Natural killer cell (primary cell): ENCODE measurements around the gene CARD19. TPM values are rescaled to one million over a fixed set of nuclear protein-coding genes. Genes with fewer than 3 reads are reported as not detected.
A peak's percentile ranks its signal among the peaks of the same experiment; 100 is the strongest.

Source experiments
- ATAC-seq, 3 donors: fragments of 150-1000 bp in 2 of 3; fragments of 200-7000 bp in 1 of 3; cut with Tn5 transposase; 1 replicate in 1 of 3; 2 replicates in 2 of 3; pipeline ENCODE4 v1.10.0; 2021; ENCODE audit warnings: mild to moderate bottlenecking in 2 of 3, moderate library complexity in 2 of 3
- DNase-seq, 2 donors: peaks; one replicate each; pipeline versions ENCODE4 v3.0.0 to v3.0.0-alpha.2; 2013 to 2021; ENCODE audit warnings: mixed read lengths in 1 of 2
- H3K27ac ChIP-seq: one replicate; pipeline ENCODE4 v1.5.1; 2013; ENCODE audit warnings: mild to moderate bottlenecking, low read length
- H3K27me3 ChIP-seq: one replicate; pipeline ENCODE4 v1.6.1; 2013; ENCODE audit warnings: low read length; ENCODE audit not compliant: control insufficient read depth, insufficient read depth
- H3K36me3 ChIP-seq: one replicate; pipeline ENCODE4 v1.6.1; 2013; ENCODE audit warnings: low read length; ENCODE audit not compliant: control insufficient read depth, insufficient read depth
- H3K4me1 ChIP-seq: one replicate; pipeline ENCODE4 v1.6.1; 2013; ENCODE audit warnings: low read length; ENCODE audit not compliant: control insufficient read depth, insufficient read depth
- H3K4me3 ChIP-seq: one replicate; pipeline ENCODE4 v1.5.1; 2013; ENCODE audit warnings: low read length
- H3K9me3 ChIP-seq: one replicate; pipeline ENCODE4 v1.6.1; 2013; ENCODE audit warnings: low read length; ENCODE audit not compliant: control insufficient read depth, insufficient read depth
- H3K27ac Mint-ChIP-seq, 2 donors: one replicate each; pipeline ENCODE4 v1.8.0; 2022; ENCODE audit warnings: mild to moderate bottlenecking in 2 of 2, mixed read lengths in 2 of 2, moderate library complexity in 1 of 2
- H3K27me3 Mint-ChIP-seq, 2 donors: one replicate each; pipeline ENCODE4 v1.8.0; 2022; ENCODE audit warnings: low read depth in 2 of 2, mixed read lengths in 2 of 2
- H3K36me3 Mint-ChIP-seq: one replicate; pipeline ENCODE4 v1.8.0; 2022; ENCODE audit warnings: mixed read lengths
- H3K4me1 Mint-ChIP-seq, 2 donors: one replicate each; pipeline ENCODE4 v1.8.0; 2022; ENCODE audit warnings: mixed read lengths in 2 of 2
- H3K4me3 Mint-ChIP-seq: one replicate; pipeline ENCODE4 v1.8.0; 2022; ENCODE audit warnings: mild to moderate bottlenecking, moderate library complexity, mixed read lengths
- H3K9me3 Mint-ChIP-seq, 2 donors: one replicate each; pipeline ENCODE4 v1.8.0; 2022; ENCODE audit warnings: mixed read lengths in 2 of 2
- WGBS: methylation state at CpG from one replicate; pipeline ENCODE4 v1.1.7; 2013; ENCODE audit warnings: missing lambda C conversion rate; ENCODE audit not compliant: insufficient coverage; 5-methylcytosine and 5-hydroxymethylcytosine counted together
- intact Hi-C: fragments of 100-400 bp; cut with micrococcal nuclease; formaldehyde crosslinking; loops from one replicate; pipeline ENCODE4 v1.14.2; 2022
- total RNA-seq, 4 donors: library from RNA; stranded (reverse); fragments of 120-200 nt in 1 of 4; gene quantifications; one replicate each; pipeline versions ENCODE4 v1.2.3 to v1.2.4, GENCODE V29; 2013 to 2022
- TF ChIP-seq, protein P1 (sequence below): fragments of 200-600 bp; IDR thresholded peaks from one replicate; pipeline ENCODE4 v1.8.0; 2022; ENCODE audit warnings: antibody characterized with exemption

Gene CARD19
- total RNA-seq, 3 donors from 2014 or later (not counting 1 experiment from before 2014, with no cell fraction given) = 30.7 to 49.1 (median 42.6) TPM

GRCh38 chr9:93123561-93124283, 27.7 kb downstream of the CARD19 start:
- peak overlapping the region; percentile 65 to 85 for H3K27ac Mint-ChIP-seq
- H3K4me3 ChIP-seq = no peak overlapping the region
- intact Hi-C loops = no loop called here
- H3K27me3 Mint-ChIP-seq = no peaks in the 10 kb centered on the region
- H3K27me3 ChIP-seq = no peaks in the 10 kb centered on the region
- no peak for ATAC-seq
- TF ChIP-seq, protein P1, sequence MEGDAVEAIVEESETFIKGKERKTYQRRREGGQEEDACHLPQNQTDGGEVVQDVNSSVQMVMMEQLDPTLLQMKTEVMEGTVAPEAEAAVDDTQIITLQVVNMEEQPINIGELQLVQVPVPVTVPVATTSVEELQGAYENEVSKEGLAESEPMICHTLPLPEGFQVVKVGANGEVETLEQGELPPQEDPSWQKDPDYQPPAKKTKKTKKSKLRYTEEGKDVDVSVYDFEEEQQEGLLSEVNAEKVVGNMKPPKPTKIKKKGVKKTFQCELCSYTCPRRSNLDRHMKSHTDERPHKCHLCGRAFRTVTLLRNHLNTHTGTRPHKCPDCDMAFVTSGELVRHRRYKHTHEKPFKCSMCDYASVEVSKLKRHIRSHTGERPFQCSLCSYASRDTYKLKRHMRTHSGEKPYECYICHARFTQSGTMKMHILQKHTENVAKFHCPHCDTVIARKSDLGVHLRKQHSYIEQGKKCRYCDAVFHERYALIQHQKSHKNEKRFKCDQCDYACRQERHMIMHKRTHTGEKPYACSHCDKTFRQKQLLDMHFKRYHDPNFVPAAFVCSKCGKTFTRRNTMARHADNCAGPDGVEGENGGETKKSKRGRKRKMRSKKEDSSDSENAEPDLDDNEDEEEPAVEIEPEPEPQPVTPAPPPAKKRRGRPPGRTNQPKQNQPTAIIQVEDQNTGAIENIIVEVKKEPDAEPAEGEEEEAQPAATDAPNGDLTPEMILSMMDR = no peak
- H3K36me3 Mint-ChIP-seq = no peaks in the 10 kb centered on the region
- peaks cover 90% of the 10 kb centered on the region for H3K4me1 ChIP-seq
- peak overlapping the region; percentile 39 for H3K27ac ChIP-seq
- 83% methylated on average over 14 of the region's 14 CpGs for WGBS
- H3K36me3 ChIP-seq = peaks cover 2% of the 10 kb centered on the region
- no peak for DNase-seq
- H3K9me3 Mint-ChIP-seq = no peaks in the 10 kb centered on the region
- no peaks in the 10 kb centered on the region for H3K9me3 ChIP-seq
- H3K4me3 Mint-ChIP-seq = peak overlapping the region; percentile 53
- peaks cover 32 to 56% of the 10 kb centered on the region in 2 donors for H3K4me1 Mint-ChIP-seq

- no peak overlapping the region for H3K27ac ChIP-seq
- peak overlapping the region; percentile 65 to 85 for H3K27ac Mint-ChIP-seq
- DNase-seq (no peak), ATAC-seq (no peak)
- H3K4me3 ChIP-seq = no peak overlapping the region
- H3K4me3 Mint-ChIP-seq = peak overlapping the region; percentile 25
- H3K9me3 Mint-ChIP-seq = no peaks in the 10 kb centered on the region
- peaks cover 27 to 46% of the 10 kb centered on the region in 2 donors for H3K4me1 Mint-ChIP-seq
- peaks cover 79% of the 10 kb centered on the region for H3K4me1 ChIP-seq
- 96% methylated on average over 16 of the region's 16 CpGs for WGBS
- no peaks in the 10 kb centered on the region for H3K9me3 ChIP-seq
- no peaks in the 10 kb centered on the region for H3K27me3 Mint-ChIP-seq
- no peaks in the 10 kb centered on the region for H3K36me3 Mint-ChIP-seq
- peaks cover 2% of the 10 kb centered on the region for H3K36me3 ChIP-seq
- intact Hi-C loops = no loop called here
- H3K27me3 ChIP-seq = no peaks in the 10 kb centered on the region
- TF ChIP-seq, protein P1 = no peak
Measured at GRCh38 chr9:93124793-93125192, 28.8 kb downstream of the CARD19 start.

DNA sequence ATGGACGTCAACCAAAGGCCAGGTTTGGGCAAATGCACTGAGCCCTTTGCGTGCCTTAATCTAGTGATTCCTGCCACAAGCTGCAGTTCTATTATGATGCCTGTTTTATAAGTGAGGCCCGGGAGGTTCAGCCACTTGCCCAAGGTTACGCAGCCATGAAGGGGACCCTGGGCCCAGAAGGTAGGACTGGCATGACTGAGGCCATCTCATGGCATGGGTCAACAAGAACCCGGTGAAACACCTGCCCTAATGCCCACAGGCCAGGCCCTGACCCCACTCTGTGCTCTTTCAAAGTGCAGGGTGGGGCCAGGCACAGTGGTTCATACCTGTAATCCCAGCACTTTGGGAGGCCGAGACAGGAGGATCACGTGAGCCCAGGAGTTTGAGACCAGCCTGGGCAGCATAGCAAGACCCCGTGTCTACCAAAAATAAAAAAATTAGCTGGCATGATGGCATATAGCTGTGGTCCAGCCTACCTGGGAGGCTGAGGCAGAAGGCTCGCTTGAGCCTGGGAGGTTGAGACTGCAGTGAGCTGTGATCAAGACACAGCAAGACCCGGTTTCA, 29.4 kb downstream of the CARD19 start:
- TF ChIP-seq, protein P1 = no peak
- Mint-ChIP-seq H3K27me3 (no peaks in the 10 kb centered on the region), H3K9me3 (no peaks in the 10 kb centered on the region), H3K27ac (peak overlapping the region; percentile 85 to 90), H3K4me1 (peaks cover 22 to 42% of the 10 kb centered on the region in 2 donors), H3K36me3 (no peaks in the 10 kb centered on the region), H3K4me3 (peak overlapping the region; percentile 78)
- peaks cover 73% of the 10 kb centered on the region for H3K4me1 ChIP-seq
- no peaks in the 10 kb centered on the region for H3K27me3 ChIP-seq
- intact Hi-C loops = no loop called here
- ATAC-seq = no peak
- H3K27ac ChIP-seq = peak overlapping the region; percentile 46
- 94% methylated on average over 10 of the region's 10 CpGs for WGBS
- peaks cover 2% of the 10 kb centered on the region for H3K36me3 ChIP-seq
- no peaks in the 10 kb centered on the region for H3K9me3 ChIP-seq
- no peak overlapping the region for H3K4me3 ChIP-seq
- DNase-seq = no peak
